H9 (cell line): ENCODE data around the gene SF3B1. TPM values are rescaled to one million over a fixed set of nuclear protein-coding genes. Genes with fewer than 3 reads are reported as not detected.
"Not testable (repeated sequence)": the region's sequence is repeated elsewhere in the genome, so short reads cannot be mapped to it uniquely, and the experiment has no call there.

Experiments
- DNase-seq: peaks from one replicate; pipeline ENCODE4 v3.0.0-alpha.2; 2017
- H2AFZ ChIP-seq: one replicate; pipeline ENCODE4 v1.6.1; 2013; ENCODE audit warnings: mild to moderate bottlenecking, low read length, control low read depth, moderate library complexity
- H2AK5ac ChIP-seq: 2 replicates; pipeline ENCODE4 v1.6.1; 2013; ENCODE audit warnings: low read length, control low read depth, mixed read lengths; ENCODE audit not compliant: insufficient read length
- H2BK120ac ChIP-seq: one replicate; pipeline ENCODE4 v1.6.1; 2013; ENCODE audit warnings: low read depth, mild to moderate bottlenecking, low read length, control low read depth, inconsistent platforms; ENCODE audit not compliant: poor library complexity, severe bottlenecking
- H2BK12ac ChIP-seq: 2 replicates; pipeline ENCODE4 v1.6.1; 2013; ENCODE audit warnings: low read length, control low read depth, mixed read lengths, low read depth; ENCODE audit not compliant: insufficient read length
- H2BK15ac ChIP-seq: 2 replicates; pipeline ENCODE4 v1.6.1; 2013; ENCODE audit warnings: low read depth, low read length, control low read depth
- H2BK20ac ChIP-seq: one replicate; pipeline ENCODE4 v1.6.1; 2013; ENCODE audit warnings: low read depth, mild to moderate bottlenecking, low read length, control low read depth, inconsistent platforms; ENCODE audit not compliant: poor library complexity, severe bottlenecking
- H2BK5ac ChIP-seq: 2 replicates; pipeline ENCODE4 v1.6.1; 2013; ENCODE audit warnings: low read length, control low read depth, mixed read lengths; ENCODE audit not compliant: insufficient read length
- H3K14ac ChIP-seq: 2 replicates; pipeline ENCODE4 v1.6.1; 2013; ENCODE audit warnings: low read length, control low read depth; ENCODE audit not compliant: insufficient read depth
- H3K18ac ChIP-seq: 2 replicates; pipeline ENCODE4 v1.6.1; 2013; ENCODE audit warnings: low read depth, mild to moderate bottlenecking, mixed read lengths, low read length, control low read depth; ENCODE audit not compliant: insufficient read length
- H3K23ac ChIP-seq: 2 replicates; pipeline ENCODE4 v1.6.1; 2013; ENCODE audit warnings: low read length, control low read depth, mixed read lengths, low read depth; ENCODE audit not compliant: insufficient read length
- H3K23me2 ChIP-seq: 2 replicates; pipeline ENCODE4 v1.6.1; 2013; ENCODE audit warnings: low read depth, mild to moderate bottlenecking, mixed read lengths, low read length, control low read depth; ENCODE audit not compliant: insufficient read length, poor library complexity, severe bottlenecking
- H3K27ac ChIP-seq: 2 replicates; pipeline ENCODE4 v1.5.1; 2013; ENCODE audit warnings: low read length, control low read depth, mixed read lengths, low read depth; ENCODE audit not compliant: insufficient read length
- H3K27me3 ChIP-seq: 2 replicates; pipeline ENCODE4 v1.6.1; 2013; ENCODE audit warnings: low read length, control low read depth, inconsistent platforms; ENCODE audit not compliant: insufficient read depth
- H3K4ac ChIP-seq: 2 replicates; pipeline ENCODE4 v1.6.1; 2013; ENCODE audit warnings: low read depth, mild to moderate bottlenecking, control low read depth, inconsistent platforms, low read length, moderate library complexity
- H3K4me1 ChIP-seq: 2 replicates; pipeline ENCODE4 v1.6.1; 2013; ENCODE audit warnings: low read length, control low read depth, inconsistent platforms; ENCODE audit not compliant: insufficient read depth
- H3K4me2 ChIP-seq: 2 replicates; pipeline ENCODE4 v1.6.1; 2013; ENCODE audit warnings: low read length, control low read depth, mixed read lengths; ENCODE audit not compliant: insufficient read length, insufficient read depth
- H3K56ac ChIP-seq: 2 replicates; pipeline ENCODE4 v1.6.1; 2013; ENCODE audit warnings: low read depth, mild to moderate bottlenecking, mixed read lengths, low read length, control low read depth; ENCODE audit not compliant: insufficient read length
- H3K79me1 ChIP-seq: 2 replicates; pipeline ENCODE4 v1.6.1; 2013; ENCODE audit warnings: low read depth, mild to moderate bottlenecking, moderate library complexity, low read length, control low read depth, inconsistent platforms; ENCODE audit not compliant: insufficient read depth, poor library complexity, severe bottlenecking
- H3K79me2 ChIP-seq: 2 replicates; pipeline ENCODE4 v1.6.1; 2013; ENCODE audit warnings: low read length, control low read depth, inconsistent platforms; ENCODE audit not compliant: insufficient read depth
- H3K9ac ChIP-seq: 2 replicates; pipeline ENCODE4 v1.6.1; 2013; ENCODE audit warnings: low read length, control low read depth, mixed read lengths; ENCODE audit not compliant: insufficient read length; ENCODE audit errors: extremely low read depth
- H3K9me3 ChIP-seq: one replicate; pipeline ENCODE4 v1.6.1; 2013; ENCODE audit warnings: low read depth, low read length, inconsistent platforms; ENCODE audit not compliant: control insufficient read depth
- H3T11ph ChIP-seq: one replicate; pipeline ENCODE4 v1.6.1; 2013; ENCODE audit warnings: mild to moderate bottlenecking, low read length, control low read depth, inconsistent platforms
- H4K20me1 ChIP-seq: one replicate; pipeline ENCODE4 v1.6.1; 2013; ENCODE audit not compliant: control insufficient read depth, insufficient read length, insufficient read depth
- H4K5ac ChIP-seq: 2 replicates; pipeline ENCODE4 v1.6.1; 2013; ENCODE audit warnings: low read depth, mild to moderate bottlenecking, mixed read lengths, low read length, control low read depth; ENCODE audit not compliant: insufficient read length
- H4K8ac ChIP-seq: replicated peaks from 2 replicates; pipeline ENCODE4 v1.6.1; 2013; ENCODE audit warnings: low read length, control low read depth, mixed read lengths, low read depth; ENCODE audit not compliant: insufficient read length
- H4K91ac ChIP-seq: 2 replicates; pipeline ENCODE4 v1.6.1; 2013; ENCODE audit warnings: low read depth, mild to moderate bottlenecking, moderate library complexity, mixed read lengths, low read length, control low read depth; ENCODE audit not compliant: insufficient read length
- H3K27ac Mint-ChIP-seq, 3 experiments: 2 replicates in 2 of 3; 3 replicates in 1 of 3; pipeline ENCODE4 v1.8.0; 2020 to 2021; ENCODE audit warnings: mixed read lengths in 3 of 3, mild to moderate bottlenecking in 1 of 3, moderate library complexity in 1 of 3
- H3K27me3 Mint-ChIP-seq: 2 replicates; pipeline ENCODE4 v1.8.0; 2021; ENCODE audit warnings: low read depth, mild to moderate bottlenecking, moderate library complexity, mixed read lengths
- H3K36me3 Mint-ChIP-seq, 3 experiments: 2 replicates in 2 of 3; 3 replicates in 1 of 3; pipeline ENCODE4 v1.8.0; 2020 to 2021; ENCODE audit warnings: low read depth in 3 of 3, mixed read lengths in 3 of 3; ENCODE audit not compliant: insufficient read depth in 1 of 3
- H3K4me1 Mint-ChIP-seq, 2 experiments: 2 replicates each; pipeline ENCODE4 v1.8.0; 2020; ENCODE audit warnings: mixed read lengths in 2 of 2
- H3K4me3 Mint-ChIP-seq, 2 experiments: 2 replicates in 1 of 2; 3 replicates in 1 of 2; pipeline ENCODE4 v1.8.0; 2020 to 2021; ENCODE audit warnings: mild to moderate bottlenecking in 2 of 2, mixed read lengths in 2 of 2, moderate library complexity in 1 of 2
- H3K9me3 Mint-ChIP-seq, 2 experiments: 2 replicates in 1 of 2; 3 replicates in 1 of 2; pipeline ENCODE4 v1.8.0; 2020; ENCODE audit warnings: mild to moderate bottlenecking in 2 of 2, mixed read lengths in 2 of 2, moderate library complexity in 1 of 2
- WGBS: extraction: QIAGEN DNeasy Blood & Tissue Kit; methylation state at CpG from one replicate; pipeline ENCODE4 v1.1.7; 2013; ENCODE audit warnings: missing lambda C conversion rate, low lambda C conversion rate, mixed read lengths; ENCODE audit not compliant: insufficient read length; ENCODE audit errors: extremely low coverage; 5-methylcytosine and 5-hydroxymethylcytosine counted together
- total RNA-seq: library from RNA; stranded (reverse); gene quantifications from 2 replicates; pipeline ENCODE4 v1.2.1, GENCODE V29; 2021
- TF ChIP-seq, protein P1 (sequence below): fragments of 200-600 bp; sonication (generic); conservative IDR thresholded peaks from 3 replicates; pipeline ENCODE4 v1.8.0; 2021; ENCODE audit warnings: antibody characterized with exemption, mild to moderate bottlenecking

SF3B1 gene
- total RNA-seq, 1 experiment from 2014 or later = 278 TPM

GRCh38 chr2:197452754-197453122 is 17.9 kb upstream of the SF3B1 start:
- Mint-ChIP-seq H3K27ac (peak overlapping the region; percentile 13 to 87 (median 79); a peak in 3 of 7 replicates), H3K4me1 (peaks cover 12 to 16% of the 10 kb centered on the region in 2 experiments), H3K9me3 (peaks cover 0 to 3% of the 10 kb centered on the region in 2 experiments; a peak in 2 of 5 replicates), H3K27me3 (no peaks in the 10 kb centered on the region), H3K36me3 (peaks cover 0 to 2% (median 0%) of the 10 kb centered on the region in 3 experiments; a peak in 2 of 7 replicates), H3K4me3 (peak overlapping the region; percentile 96 to 100)
- no peaks in the 10 kb centered on the region for H3K27me3 ChIP-seq
- TF ChIP-seq, protein P1, sequence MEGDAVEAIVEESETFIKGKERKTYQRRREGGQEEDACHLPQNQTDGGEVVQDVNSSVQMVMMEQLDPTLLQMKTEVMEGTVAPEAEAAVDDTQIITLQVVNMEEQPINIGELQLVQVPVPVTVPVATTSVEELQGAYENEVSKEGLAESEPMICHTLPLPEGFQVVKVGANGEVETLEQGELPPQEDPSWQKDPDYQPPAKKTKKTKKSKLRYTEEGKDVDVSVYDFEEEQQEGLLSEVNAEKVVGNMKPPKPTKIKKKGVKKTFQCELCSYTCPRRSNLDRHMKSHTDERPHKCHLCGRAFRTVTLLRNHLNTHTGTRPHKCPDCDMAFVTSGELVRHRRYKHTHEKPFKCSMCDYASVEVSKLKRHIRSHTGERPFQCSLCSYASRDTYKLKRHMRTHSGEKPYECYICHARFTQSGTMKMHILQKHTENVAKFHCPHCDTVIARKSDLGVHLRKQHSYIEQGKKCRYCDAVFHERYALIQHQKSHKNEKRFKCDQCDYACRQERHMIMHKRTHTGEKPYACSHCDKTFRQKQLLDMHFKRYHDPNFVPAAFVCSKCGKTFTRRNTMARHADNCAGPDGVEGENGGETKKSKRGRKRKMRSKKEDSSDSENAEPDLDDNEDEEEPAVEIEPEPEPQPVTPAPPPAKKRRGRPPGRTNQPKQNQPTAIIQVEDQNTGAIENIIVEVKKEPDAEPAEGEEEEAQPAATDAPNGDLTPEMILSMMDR = no peak
- no CpG with 5 or more reads among the region's 11 CpGs for WGBS
- H3T11ph ChIP-seq = no peak overlapping the region
- no peak overlapping the region for H4K8ac ChIP-seq
- H2BK20ac ChIP-seq = no peak overlapping the region
- H4K91ac ChIP-seq = no peak overlapping the region
- no peak overlapping the region for H2BK5ac ChIP-seq
- no peaks in the 10 kb centered on the region for H3K4me1 ChIP-seq
- H3K79me1 ChIP-seq = no peaks in the 10 kb centered on the region
- no peak overlapping the region for H3K4ac ChIP-seq
- H2AK5ac ChIP-seq = no peak overlapping the region
- H3K79me2 ChIP-seq = peaks cover 19% of the 10 kb centered on the region; the same call in 1 of the 2 replicates
- H4K5ac ChIP-seq = no peak overlapping the region
- no peak overlapping the region for H2BK15ac ChIP-seq
- H3K23ac ChIP-seq = no peak overlapping the region
- no peak overlapping the region for H3K27ac ChIP-seq
- DNase-seq = no peak
- no peak overlapping the region for H3K14ac ChIP-seq
- no peaks in the 10 kb centered on the region for H3K9me3 ChIP-seq
- H2AFZ ChIP-seq = no peak overlapping the region
- H3K56ac ChIP-seq = no peak overlapping the region
- peak overlapping the region; percentile 35 for H3K9ac ChIP-seq
- no peaks in the 10 kb centered on the region for H4K20me1 ChIP-seq
- H3K4me2 ChIP-seq = peak overlapping the region; percentile 81
- no peak overlapping the region for H2BK120ac ChIP-seq
- H3K18ac ChIP-seq = no peak overlapping the region
- no peaks in the 10 kb centered on the region for H3K23me2 ChIP-seq
- no peak overlapping the region for H2BK12ac ChIP-seq

GRCh38 chr2:197450935-197451358 is 16.1 kb upstream of the SF3B1 start:
- not testable (repeated sequence) for H2BK20ac ChIP-seq, H2AK5ac ChIP-seq, H4K5ac ChIP-seq, H3K23ac ChIP-seq, H3T11ph ChIP-seq, H3K27me3 ChIP-seq, H3K4me2 ChIP-seq, H2BK120ac ChIP-seq, H3K4ac ChIP-seq, H2BK15ac ChIP-seq, H3K36me3 Mint-ChIP-seq, H4K8ac ChIP-seq, H3K79me1 ChIP-seq, H3K18ac ChIP-seq, H2AFZ ChIP-seq, H3K14ac ChIP-seq, H3K27me3 Mint-ChIP-seq, H3K56ac ChIP-seq, H3K4me3 Mint-ChIP-seq, H4K20me1 ChIP-seq, H3K9me3 Mint-ChIP-seq, H3K4me1 ChIP-seq, H3K27ac ChIP-seq, DNase-seq, H3K9ac ChIP-seq, H3K27ac Mint-ChIP-seq, H2BK12ac ChIP-seq, H2BK5ac ChIP-seq, H3K9me3 ChIP-seq, H4K91ac ChIP-seq, H3K23me2 ChIP-seq
- peaks cover 12 to 16% of the 10 kb centered on the region in 2 experiments for H3K4me1 Mint-ChIP-seq
- peaks cover 15% of the 10 kb centered on the region; the same call in 1 of the 2 replicates for H3K79me2 ChIP-seq
- no CpG with 5 or more reads among the region's 6 CpGs for WGBS
